Left renal pelvis (tissue), 4 donors: ENCODE results near the gene GATA1. TPM values are rescaled to one million over a fixed set of nuclear protein-coding genes. Genes with fewer than 3 reads are reported as not detected.

Experiments used
- DNase-seq, 4 donors: peaks; one replicate each; pipeline ENCODE4 v3.0.0-alpha.2; 2013; ENCODE audit warnings: low read depth in 4 of 4, low spot score in 3 of 4
- polyA plus RNA-seq, 4 donors: library from polyadenylated mRNA; unstranded; fragments of 120-200 nt; gene quantifications; one replicate each; pipeline ENCODE4 v1.2.1, GENCODE V29; 2013; ENCODE audit not compliant: insufficient read length in 4 of 4

GATA1 gene
- polyA plus RNA-seq, 4 donors: 0.26 to 2.4 (median 0.55) TPM

GRCh38 chrX:48784726-48785125, 1.7 kb upstream of the GATA1 start:
- no peak for DNase-seq

- DNase-seq: no peak
Measured at GRCh38 chrX:48785186-48785539, 1.2 kb upstream of the GATA1 start.

GRCh38 chrX:48785540-48786214, 713 bp upstream of the GATA1 start:
- DNase-seq: no peak

DNA sequence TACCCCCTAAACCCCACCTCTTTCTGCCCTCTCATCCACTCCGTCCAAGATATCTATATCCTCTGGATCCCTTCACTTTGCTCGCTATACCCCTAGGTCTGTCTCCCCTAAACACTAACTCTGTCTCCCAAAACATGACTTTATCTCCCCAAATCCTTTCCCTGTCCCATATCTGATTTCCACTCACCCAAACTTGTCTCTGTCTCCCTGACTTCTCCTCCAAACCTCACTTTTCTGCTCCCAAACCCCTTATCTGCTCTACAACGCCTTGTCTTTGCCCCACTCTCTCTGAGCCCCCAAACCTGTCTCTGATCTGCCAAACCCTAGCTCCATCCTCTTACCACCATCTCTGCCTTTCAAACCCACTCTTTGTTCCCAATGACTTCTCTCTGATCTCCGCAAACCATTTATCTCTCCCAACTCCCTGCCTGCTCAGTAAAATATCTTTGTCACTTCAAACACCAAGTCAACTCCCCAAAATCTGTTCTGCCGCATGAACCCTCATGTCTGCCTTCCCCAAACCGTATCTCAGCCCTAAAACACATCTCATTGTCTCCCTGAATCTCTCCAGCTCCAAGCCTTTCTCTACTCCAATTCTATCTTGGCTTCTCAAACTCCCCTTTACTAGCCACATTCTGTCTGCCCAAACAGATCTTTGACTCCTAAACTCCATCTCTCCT, 575 bp downstream of the GATA1 start:
- no peak for DNase-seq

DNA sequence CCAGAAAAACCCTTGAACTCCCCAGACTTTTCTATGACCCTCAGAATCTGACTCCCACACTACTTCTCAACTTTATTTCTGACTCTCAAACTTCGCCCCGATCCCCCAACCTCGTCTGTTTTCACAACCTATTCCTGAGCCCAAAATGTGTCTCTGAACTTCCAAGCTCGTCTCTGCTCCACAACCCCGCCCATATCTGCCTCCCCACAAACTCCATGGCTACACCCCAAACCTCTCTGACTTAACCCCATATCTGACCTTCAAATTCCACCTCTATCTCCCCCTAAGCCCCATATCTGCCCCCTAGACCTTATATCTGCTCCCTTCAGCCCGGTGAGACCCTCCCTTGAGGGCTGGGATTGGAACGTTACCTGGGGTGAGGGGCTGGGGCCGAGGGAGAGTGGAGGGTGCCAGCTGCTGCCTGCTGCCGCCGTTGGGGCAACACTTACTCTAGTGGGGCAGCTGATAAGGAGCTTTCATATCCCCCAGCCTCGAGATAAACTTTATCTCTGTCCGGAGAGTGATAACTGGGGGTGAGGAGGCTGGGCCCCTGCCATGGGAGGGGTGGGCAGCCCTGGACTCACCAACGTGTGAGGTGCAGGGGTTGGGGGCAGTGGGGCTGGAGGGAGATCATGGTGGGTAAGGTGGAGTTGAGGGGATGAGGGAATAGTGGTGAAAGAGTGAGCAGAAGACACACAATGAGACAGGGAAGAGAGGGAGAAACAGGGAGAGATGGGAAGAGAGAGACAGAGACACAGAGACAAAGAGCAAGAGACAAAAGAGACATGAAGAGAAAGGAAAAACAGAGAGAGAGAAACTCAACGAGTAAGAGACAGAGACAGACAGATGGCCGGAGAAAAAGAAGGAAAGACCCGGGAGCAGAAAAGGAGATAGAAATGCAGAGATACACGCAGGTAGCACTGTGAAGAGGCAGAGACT, 1.4 kb downstream of the GATA1 start:
- no peak for DNase-seq

DNA sequence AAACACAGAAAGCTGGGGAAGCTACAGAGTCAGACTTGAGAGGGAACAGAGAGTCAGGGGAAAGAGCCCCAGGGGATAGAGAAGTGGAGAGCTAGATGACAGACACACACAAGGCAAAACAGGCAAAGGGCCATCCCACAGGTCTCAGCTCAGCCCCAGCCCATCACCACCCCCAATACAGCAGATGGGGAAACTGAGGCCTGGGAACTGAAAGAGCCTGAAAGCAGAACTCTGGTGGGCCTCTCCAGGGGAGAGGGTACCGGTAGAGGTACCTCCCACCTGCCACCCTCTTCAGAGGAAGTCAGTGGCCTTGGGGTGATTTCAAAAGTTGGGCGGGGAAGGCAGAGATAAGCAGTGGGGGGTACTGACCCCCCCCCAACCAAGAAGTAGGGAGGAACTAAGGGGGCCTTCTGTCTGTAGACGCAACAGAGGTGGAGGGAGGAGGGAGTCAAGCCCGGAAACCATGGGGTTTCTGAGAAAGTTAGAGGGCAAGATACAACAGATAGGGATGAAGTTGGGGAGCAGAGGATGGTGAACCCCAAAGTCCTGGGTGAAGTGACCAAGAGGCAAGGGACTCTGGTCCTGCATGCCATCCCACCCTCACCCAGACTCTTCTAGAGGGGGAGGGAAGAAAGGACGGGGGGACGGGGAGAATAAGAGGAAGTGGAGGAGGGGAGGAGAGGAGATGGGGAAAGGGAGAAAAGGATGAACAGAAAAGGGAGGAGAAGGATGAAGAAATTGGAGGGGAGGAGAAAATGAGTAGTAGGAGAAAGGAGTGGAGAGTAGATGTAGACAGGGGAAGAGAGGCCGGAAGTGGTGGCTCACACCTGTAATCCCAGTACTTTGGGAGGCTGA, 3.2 kb downstream of the GATA1 start:
- no peak for DNase-seq

GRCh38 chrX:48790477-48790876, 4.1 kb downstream of the GATA1 start:
- DNase-seq: no peak

GRCh38 chrX:48791063-48791820, 4.9 kb downstream of the GATA1 start:
- DNase-seq: no peak

DNA sequence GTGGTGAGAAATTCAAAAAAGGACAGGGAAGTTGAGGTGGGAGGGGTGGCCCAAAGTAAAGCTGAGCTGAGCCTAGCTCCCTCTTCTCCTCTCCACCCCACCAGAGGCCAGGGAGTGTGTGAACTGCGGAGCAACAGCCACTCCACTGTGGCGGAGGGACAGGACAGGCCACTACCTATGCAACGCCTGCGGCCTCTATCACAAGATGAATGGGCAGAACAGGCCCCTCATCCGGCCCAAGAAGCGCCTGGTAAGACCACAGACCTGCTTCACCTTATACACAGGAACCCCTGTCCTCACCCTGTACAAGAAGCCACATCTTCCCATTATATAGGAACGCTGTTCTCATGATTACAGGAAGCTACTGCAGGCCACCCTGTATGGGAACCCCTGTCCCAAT, 5.8 kb downstream of the GATA1 start:
- DNase-seq: no peak

GRCh38 chrX:48793935-48794334, 7.5 kb downstream of the GATA1 start:
- DNase-seq: no peak

DNA sequence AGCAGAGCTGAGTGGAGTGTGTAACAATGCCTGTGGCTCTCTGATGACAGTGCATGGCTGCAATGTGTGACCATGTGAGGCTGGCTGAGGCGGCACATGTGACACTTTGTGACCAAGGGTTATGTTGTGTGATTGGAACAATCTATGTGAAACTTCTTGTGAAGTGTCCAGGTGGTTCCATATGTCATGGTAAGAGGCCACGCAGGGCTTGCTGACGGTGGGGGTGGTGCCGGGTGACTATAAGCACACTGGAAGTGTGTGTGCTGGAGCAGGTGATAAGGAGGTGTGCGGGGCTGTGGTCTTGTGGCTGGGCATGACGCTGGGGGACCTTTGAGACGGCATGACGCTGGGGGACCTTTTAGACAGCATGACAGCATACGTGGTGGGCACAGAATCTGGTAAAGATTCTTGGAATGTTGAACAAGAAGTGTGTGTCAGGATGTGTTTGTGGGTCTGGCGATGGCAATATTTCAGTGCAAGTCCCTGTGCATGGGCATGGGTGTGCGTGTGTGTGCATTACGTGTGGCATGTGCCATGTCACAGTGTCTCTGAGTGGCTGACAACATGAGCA, 8.0 kb downstream of the GATA1 start:
- no peak for DNase-seq

DNA sequence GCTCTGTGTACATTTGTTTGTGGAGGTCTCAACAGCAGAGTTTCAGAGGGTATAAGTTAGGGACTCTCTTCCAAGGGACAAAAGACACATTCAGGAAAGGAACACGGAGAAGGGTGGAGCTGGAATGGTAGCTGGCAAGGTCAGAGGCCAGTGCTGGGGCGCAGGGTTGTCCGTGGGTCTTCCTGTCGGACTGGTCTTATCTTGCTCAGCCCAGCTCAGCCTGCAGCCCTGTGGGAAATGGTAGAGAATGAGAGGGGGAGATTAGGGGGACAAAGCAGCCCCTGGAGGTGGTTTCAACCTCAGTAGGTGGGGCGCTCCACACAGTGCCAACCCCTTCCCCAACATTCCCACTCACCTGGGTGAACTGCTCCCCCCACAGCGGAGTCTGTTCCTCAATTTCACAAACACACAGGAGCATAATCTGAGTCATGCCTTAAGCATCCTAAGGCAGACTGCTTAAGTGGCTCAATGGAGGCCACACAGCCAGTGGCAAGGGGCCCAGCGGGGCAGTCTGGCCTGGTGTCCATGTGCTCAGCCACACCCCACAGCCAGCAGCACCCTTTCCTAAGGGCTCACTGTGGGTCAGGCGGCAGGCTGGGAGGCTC, 8.6 kb downstream of the GATA1 start:
- no peak for DNase-seq

GRCh38 chrX:48798318-48798717, 11.9 kb downstream of the GATA1 start:
- DNase-seq: no peak

DNA sequence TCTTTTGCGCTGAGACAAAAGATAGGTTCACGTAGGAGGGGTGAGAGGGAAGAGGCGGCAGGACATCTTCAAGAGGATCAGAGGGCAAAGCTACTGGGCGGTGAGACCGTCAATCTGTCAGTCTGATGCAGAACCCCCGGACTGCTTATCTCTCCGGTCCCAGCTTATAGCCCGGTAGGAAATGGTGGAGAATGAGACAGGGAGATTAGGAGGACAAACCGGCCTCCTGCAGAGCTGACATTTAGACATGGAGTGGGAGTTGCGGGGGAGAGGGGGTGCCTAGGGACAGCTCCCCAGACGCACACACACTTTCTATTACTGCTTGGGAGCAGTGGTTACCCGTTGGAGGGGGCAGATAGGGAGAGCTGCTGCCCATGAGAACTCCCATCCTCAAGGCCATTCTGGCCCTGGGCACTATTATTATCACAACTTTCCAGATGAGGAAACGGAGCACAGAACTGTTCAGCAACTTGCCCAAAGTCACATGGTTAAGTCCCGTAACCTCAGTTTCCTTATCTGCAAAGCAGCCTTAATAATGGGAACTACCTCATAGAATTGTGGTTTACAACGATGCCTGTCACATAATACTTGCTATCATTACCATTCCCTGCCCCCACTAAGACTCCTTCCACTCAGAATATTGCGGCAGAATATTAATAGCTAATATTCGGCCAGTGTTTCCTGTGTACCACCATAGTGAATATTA, 14.3 kb downstream of the GATA1 start:
- DNase-seq: no peak

- DNase-seq: peak; percentile 90 to 94 (median 92)
Measured at GRCh38 chrX:48801280-48802088, 15.1 kb downstream of the GATA1 start, which contains the start of gene HDAC6. TSS of gene HDAC6 (plus strand) at chrX:48802067. CDS start at chrX:48802693, 626 bp downstream.

DNA sequence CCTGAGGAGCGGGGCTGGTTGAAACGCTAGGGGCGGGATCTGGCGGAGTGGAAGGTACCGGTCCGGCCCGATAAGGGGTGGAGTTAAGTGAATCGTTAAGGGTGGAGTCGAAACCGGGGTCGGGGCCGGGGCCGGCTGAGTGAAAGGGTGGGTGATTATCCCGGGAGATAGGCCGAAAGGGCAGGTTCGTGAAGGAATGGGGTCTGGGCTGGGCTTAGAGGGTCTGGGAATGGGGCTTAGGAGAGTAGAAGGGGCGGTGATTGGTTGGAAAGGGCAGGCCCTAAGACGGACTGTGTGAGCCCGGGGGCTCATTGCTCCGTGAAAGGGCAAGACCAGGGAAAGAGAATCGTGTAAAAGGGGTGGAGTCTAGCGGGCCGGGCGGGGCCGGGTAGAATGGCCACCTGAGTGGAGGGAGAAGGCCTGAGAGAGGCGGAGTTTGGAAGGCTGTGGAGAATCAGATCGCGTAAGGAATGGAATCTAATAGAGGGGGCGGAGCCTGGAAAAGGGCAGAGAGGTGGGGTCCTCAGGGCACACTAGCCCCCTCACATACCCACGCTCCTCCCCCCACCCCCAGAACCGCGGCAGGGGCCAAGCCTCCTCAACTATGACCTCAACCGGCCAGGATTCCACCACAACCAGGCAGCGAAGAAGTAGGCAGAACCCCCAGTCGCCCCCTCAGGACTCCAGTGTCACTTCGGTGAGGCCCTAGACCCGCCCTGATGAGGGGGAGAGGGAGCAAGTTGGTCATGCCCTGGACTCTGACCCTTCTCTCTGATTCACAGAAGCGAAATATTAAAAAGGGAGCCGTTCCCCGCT, 15.9 kb downstream of the GATA1 start:
- DNase-seq: peak; percentile 41 to 57 (median 52)

DNA sequence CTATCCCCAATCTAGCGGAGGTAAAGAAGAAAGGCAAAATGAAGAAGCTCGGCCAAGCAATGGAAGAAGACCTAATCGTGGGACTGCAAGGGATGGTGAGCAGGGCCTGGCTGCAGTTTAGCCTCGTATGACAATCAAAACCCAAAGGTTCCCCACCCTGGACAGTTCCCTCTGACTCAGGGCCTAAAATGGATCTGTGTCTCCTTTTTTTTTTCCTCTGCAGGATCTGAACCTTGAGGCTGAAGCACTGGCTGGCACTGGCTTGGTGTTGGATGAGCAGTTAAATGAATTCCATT, 16.5 kb downstream of the GATA1 start:
- DNase-seq: no peak
